ENCODE measurements around the gene CCDC28B. TPM values are rescaled to one million over a fixed set of nuclear protein-coding genes. Genes with fewer than 3 reads are reported as not detected.

CCDC28B gene
- total and polyA plus RNA-seq, 2 of the 13 experiments (the other 11 are each of a cell fraction or from before 2014, with no cell fraction given): 2.6 to 3.5 TPM

DNA sequence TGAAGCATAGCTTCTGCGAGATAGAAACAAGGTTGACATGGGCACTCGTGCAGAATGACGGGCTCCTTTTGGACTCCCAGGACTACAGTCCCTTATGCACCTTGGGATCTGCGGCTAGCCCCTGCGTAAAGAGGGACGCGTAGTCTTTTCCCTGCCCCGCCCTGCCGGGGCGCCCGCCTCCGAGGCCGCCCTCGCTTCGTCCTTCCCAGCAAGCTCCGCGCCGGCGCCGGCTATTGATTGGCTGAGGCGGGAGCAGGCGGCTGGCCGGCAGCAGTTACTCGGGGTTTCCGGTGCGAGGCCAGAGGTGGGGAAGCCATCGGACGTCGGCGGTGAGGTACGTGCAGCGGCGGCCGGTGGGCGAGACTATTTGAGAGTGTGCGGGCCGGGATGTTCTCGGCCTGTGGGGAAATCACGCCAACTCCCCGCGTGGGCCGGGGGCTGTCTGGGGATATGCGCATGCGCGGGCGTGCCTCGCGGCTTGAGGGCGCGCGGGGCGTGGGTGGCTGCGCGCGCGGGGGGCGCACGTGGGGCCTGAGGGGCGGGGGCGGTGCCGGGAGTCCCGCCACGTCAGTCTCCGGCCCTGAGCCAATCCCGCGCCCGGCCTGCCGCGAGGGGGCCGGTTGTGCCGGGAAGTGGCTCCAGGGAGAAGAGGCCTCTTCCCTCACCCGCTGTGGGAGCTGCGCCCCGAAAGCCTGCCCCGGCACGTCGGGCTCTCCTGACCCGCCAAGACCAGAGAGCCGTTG is 20.8 kb upstream of the CCDC28B start, which contains the start of gene TXLNA (continued):
- TF ChIP-seq SP2 (CRISPR knock-in tag; IDR thresholded peaks at IDR 0.05): peak; percentile 68
- TF ChIP-seq SMARCE1 (IDR thresholded peaks at IDR 0.05; ENCODE audit: borderline replicate concordance): no peak
- peak; percentile 83 for TF ChIP-seq GATAD1 (CRISPR knock-in tag; IDR thresholded peaks at IDR 0.05)
- TF ChIP-seq, protein P1, sequence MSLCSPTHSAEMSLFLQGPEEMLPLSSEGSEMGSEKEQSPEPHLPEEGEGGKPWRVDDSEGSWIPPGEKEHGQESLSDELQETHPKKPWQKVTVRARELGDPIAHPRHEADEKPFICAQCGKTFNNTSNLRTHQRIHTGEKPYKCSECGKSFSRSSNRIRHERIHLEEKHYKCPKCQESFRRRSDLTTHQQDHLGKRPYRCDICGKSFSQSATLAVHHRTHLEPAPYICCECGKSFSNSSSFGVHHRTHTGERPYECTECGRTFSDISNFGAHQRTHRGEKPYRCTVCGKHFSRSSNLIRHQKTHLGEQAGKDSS (CRISPR knock-in tag; IDR thresholded peaks at IDR 0.05; ENCODE audit: borderline replicate concordance, low read depth): no peak
- peak; percentile 89; the same call in 1 of the 2 replicates for TF ChIP-seq ZNF790 (CRISPR knock-in tag; IDR thresholded peaks at IDR 0.05; ENCODE audit: borderline replicate concordance)
- TF ChIP-seq EP300 (IDR thresholded peaks at IDR 0.05; ENCODE audit: low read depth in 2 of 2, low read length in 2 of 2): no peak
- peak; percentile 26; the same call in 1 of the 2 replicates for TF ChIP-seq EP300 (CRISPR knock-in tag; IDR thresholded peaks at IDR 0.05; ENCODE audit: borderline replicate concordance)
- no peak; the same call in 1 of the 2 replicates for TF ChIP-seq ISX (CRISPR knock-in tag; conservative IDR thresholded peaks at IDR 0.05)
- TF ChIP-seq, protein P2, sequence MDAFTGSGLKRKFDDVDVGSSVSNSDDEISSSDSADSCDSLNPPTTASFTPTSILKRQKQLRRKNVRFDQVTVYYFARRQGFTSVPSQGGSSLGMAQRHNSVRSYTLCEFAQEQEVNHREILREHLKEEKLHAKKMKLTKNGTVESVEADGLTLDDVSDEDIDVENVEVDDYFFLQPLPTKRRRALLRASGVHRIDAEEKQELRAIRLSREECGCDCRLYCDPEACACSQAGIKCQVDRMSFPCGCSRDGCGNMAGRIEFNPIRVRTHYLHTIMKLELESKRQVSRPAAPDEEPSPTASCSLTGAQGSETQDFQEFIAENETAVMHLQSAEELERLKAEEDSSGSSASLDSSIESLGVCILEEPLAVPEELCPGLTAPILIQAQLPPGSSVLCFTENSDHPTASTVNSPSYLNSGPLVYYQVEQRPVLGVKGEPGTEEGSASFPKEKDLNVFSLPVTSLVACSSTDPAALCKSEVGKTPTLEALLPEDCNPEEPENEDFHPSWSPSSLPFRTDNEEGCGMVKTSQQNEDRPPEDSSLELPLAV (CRISPR knock-in tag; conservative IDR thresholded peaks at IDR 0.05; ENCODE audit: low read depth): peak; percentile 82; the same call in 1 of the 2 replicates
- no peak for TF ChIP-seq CBX2 (IDR thresholded peaks at IDR 0.05; ENCODE audit: low read depth, low read length)
- no peak for TF ChIP-seq CBX2 (CRISPR knock-in tag; IDR thresholded peaks at IDR 0.05; ENCODE audit: low read depth)
- 0 out of 2 replicates have a peak, but pooled peaks have one; percentile 32 for TF ChIP-seq KLF11 (CRISPR knock-in tag; IDR thresholded peaks at IDR 0.05)
- no peak; the same call in 1 of the 2 replicates for TF ChIP-seq AHR (CRISPR knock-in tag; IDR thresholded peaks at IDR 0.05)
- TF ChIP-seq ATF7-NPFF (CRISPR knock-in tag; IDR thresholded peaks at IDR 0.05; ENCODE audit: low read depth): peak; percentile 90
- TF ChIP-seq ZNF672 (CRISPR knock-in tag; IDR thresholded peaks at IDR 0.05): peak; percentile 83; the same call in 1 of the 2 replicates
- TF ChIP-seq, protein P3, sequence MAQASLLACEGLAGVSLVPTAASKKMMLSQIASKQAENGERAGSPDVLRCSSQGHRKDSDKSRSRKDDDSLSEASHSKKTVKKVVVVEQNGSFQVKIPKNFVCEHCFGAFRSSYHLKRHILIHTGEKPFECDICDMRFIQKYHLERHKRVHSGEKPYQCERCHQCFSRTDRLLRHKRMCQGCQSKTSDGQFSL (CRISPR knock-in tag; IDR thresholded peaks at IDR 0.05): no peak
- peak; percentile 85 for TF ChIP-seq SNAPC2 (CRISPR knock-in tag; IDR thresholded peaks at IDR 0.05)
- TF ChIP-seq ZIK1 (CRISPR knock-in tag; IDR thresholded peaks at IDR 0.05; ENCODE audit: borderline replicate concordance, low read depth): peak; percentile 95; the same call in 1 of the 2 replicates
- TF ChIP-seq IKZF1 (IDR thresholded peaks at IDR 0.05): no peak
- peak; percentile 84; the same call in 1 of the 2 replicates for TF ChIP-seq IRF2 (CRISPR knock-in tag; IDR thresholded peaks at IDR 0.05)
- no peak for TF ChIP-seq SETDB1 (CRISPR knock-in tag; IDR thresholded peaks at IDR 0.05; ENCODE audit: borderline replicate concordance)
- no peak for TF ChIP-seq ZFP1 (CRISPR knock-in tag; IDR thresholded peaks at IDR 0.05)
- TF ChIP-seq, protein P4, sequence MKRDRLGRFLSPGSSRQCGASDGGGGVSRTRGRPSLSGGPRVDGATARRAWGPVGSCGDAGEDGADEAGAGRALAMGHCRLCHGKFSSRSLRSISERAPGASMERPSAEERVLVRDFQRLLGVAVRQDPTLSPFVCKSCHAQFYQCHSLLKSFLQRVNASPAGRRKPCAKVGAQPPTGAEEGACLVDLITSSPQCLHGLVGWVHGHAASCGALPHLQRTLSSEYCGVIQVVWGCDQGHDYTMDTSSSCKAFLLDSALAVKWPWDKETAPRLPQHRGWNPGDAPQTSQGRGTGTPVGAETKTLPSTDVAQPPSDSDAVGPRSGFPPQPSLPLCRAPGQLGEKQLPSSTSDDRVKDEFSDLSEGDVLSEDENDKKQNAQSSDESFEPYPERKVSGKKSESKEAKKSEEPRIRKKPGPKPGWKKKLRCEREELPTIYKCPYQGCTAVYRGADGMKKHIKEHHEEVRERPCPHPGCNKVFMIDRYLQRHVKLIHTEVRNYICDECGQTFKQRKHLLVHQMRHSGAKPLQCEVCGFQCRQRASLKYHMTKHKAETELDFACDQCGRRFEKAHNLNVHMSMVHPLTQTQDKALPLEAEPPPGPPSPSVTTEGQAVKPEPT (CRISPR knock-in tag; IDR thresholded peaks at IDR 0.05; ENCODE audit: low read depth): no peak
- TF ChIP-seq, protein P5, sequence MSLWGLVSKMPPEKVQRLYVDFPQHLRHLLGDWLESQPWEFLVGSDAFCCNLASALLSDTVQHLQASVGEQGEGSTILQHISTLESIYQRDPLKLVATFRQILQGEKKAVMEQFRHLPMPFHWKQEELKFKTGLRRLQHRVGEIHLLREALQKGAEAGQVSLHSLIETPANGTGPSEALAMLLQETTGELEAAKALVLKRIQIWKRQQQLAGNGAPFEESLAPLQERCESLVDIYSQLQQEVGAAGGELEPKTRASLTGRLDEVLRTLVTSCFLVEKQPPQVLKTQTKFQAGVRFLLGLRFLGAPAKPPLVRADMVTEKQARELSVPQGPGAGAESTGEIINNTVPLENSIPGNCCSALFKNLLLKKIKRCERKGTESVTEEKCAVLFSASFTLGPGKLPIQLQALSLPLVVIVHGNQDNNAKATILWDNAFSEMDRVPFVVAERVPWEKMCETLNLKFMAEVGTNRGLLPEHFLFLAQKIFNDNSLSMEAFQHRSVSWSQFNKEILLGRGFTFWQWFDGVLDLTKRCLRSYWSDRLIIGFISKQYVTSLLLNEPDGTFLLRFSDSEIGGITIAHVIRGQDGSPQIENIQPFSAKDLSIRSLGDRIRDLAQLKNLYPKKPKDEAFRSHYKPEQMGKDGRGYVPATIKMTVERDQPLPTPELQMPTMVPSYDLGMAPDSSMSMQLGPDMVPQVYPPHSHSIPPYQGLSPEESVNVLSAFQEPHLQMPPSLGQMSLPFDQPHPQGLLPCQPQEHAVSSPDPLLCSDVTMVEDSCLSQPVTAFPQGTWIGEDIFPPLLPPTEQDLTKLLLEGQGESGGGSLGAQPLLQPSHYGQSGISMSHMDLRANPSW (CRISPR knock-in tag; IDR thresholded peaks at IDR 0.05; ENCODE audit: borderline replicate concordance): no peak
